Activated T-cell treated with anti-CD3 and anti-CD28 coated beads, Interleukin-2, amount 50 U/mL, for 4 hours (primary cell): ENCODE results near the gene VEGFA. TPM values are rescaled to one million over a fixed set of nuclear protein-coding genes. Genes with fewer than 3 reads are reported as not detected.

ENCODE experiments used
- ATAC-seq, 2 donors: fragments of 200-7000 bp; cut with Tn5 transposase; one replicate each; pipeline ENCODE4 v1.10.0; 2021
- DNase-seq: peaks from one replicate; pipeline ENCODE4 v3.0.0-alpha.2; 2020
- H3K27me3 Mint-ChIP-seq: one replicate; pipeline ENCODE4 v1.8.0; 2021; ENCODE audit warnings: low read depth, mixed read lengths
- H3K36me3 Mint-ChIP-seq: one replicate; pipeline ENCODE4 v1.8.0; 2022; ENCODE audit warnings: mixed read lengths; ENCODE audit not compliant: insufficient read depth
- H3K4me1 Mint-ChIP-seq: one replicate; pipeline ENCODE4 v1.8.0; 2021; ENCODE audit warnings: low read depth, mixed read lengths
- H3K4me3 Mint-ChIP-seq: one replicate; pipeline ENCODE4 v1.8.0; 2021; ENCODE audit warnings: mild to moderate bottlenecking, moderate library complexity, mixed read lengths
- H3K9me3 Mint-ChIP-seq: one replicate; pipeline ENCODE4 v1.8.0; 2021; ENCODE audit warnings: mixed read lengths
- total RNA-seq, 3 donors: library from RNA; stranded (reverse); gene quantifications; one replicate each; pipeline ENCODE4 v1.2.1, GENCODE V29; 2021

VEGFA gene
- total RNA-seq, 3 donors from 2014 or later: 28.9 to 44.6 (median 31.8) TPM

- ATAC-seq (no peak), DNase-seq (no peak)
- no peaks in the 10 kb centered on the region for H3K9me3 Mint-ChIP-seq
- peaks cover 7% of the 10 kb centered on the region for H3K27me3 Mint-ChIP-seq
- no peak overlapping the region for H3K4me3 Mint-ChIP-seq
- H3K36me3 Mint-ChIP-seq: peaks cover 23% of the 10 kb centered on the region
- peaks cover 5% of the 10 kb centered on the region for H3K4me1 Mint-ChIP-seq
These were observed 9.2 kb downstream of the VEGFA start for GRCh38 chr6:43778976-43779851.

GRCh38 chr6:43779852-43780236 lies 9.8 kb downstream of the VEGFA start:
- Mint-ChIP-seq H3K27me3 (peaks cover 4% of the 10 kb centered on the region), H3K9me3 (no peaks in the 10 kb centered on the region), H3K4me1 (peaks cover 4% of the 10 kb centered on the region), H3K4me3 (no peak overlapping the region), H3K36me3 (peaks cover 28% of the 10 kb centered on the region)
- no peak for ATAC-seq
- DNase-seq: no peak

- H3K36me3 Mint-ChIP-seq: peaks cover 32% of the 10 kb centered on the region
These were observed 10.3 kb downstream of the VEGFA start for GRCh38 chr6:43780293-43780692.

GRCh38 chr6:43780941-43781928 lies 11.2 kb downstream of the VEGFA start:
- H3K4me3 Mint-ChIP-seq: no peak overlapping the region
- no peak for ATAC-seq
- no peaks in the 10 kb centered on the region for H3K4me1 Mint-ChIP-seq
- H3K36me3 Mint-ChIP-seq: peaks cover 37% of the 10 kb centered on the region
- no peaks in the 10 kb centered on the region for H3K9me3 Mint-ChIP-seq
- peaks cover 2% of the 10 kb centered on the region for H3K27me3 Mint-ChIP-seq
- no peak for DNase-seq

More at GRCh38 chr6:43780293-43780692, 10.3 kb downstream of the VEGFA start:
- no peak overlapping the region for H3K4me3 Mint-ChIP-seq
- ATAC-seq: no peak
- peaks cover 2% of the 10 kb centered on the region for H3K27me3 Mint-ChIP-seq
- H3K4me1 Mint-ChIP-seq: no peaks in the 10 kb centered on the region
- no peaks in the 10 kb centered on the region for H3K9me3 Mint-ChIP-seq
- no peak for DNase-seq

- ATAC-seq: no peak
- peaks cover 2% of the 10 kb centered on the region for H3K27me3 Mint-ChIP-seq
- H3K36me3 Mint-ChIP-seq: peaks cover 32% of the 10 kb centered on the region
These were observed 12.1 kb downstream of the VEGFA start for GRCh38 chr6:43781941-43782704.

GRCh38 chr6:43782764-43783513 lies 12.9 kb downstream of the VEGFA start:
- Mint-ChIP-seq H3K36me3 (peaks cover 30% of the 10 kb centered on the region), H3K9me3 (no peaks in the 10 kb centered on the region), H3K4me1 (no peaks in the 10 kb centered on the region), H3K27me3 (peaks cover 2% of the 10 kb centered on the region), H3K4me3 (no peak overlapping the region)
- DNase-seq: no peak
- no peak for ATAC-seq

More at GRCh38 chr6:43781941-43782704, 12.1 kb downstream of the VEGFA start:
- DNase-seq: no peak
- H3K4me1 Mint-ChIP-seq: no peaks in the 10 kb centered on the region
- H3K4me3 Mint-ChIP-seq: no peak overlapping the region
- H3K9me3 Mint-ChIP-seq: no peaks in the 10 kb centered on the region

- DNase-seq: no peak
- no peak for ATAC-seq
- H3K4me1 Mint-ChIP-seq: no peaks in the 10 kb centered on the region
- peaks cover 21% of the 10 kb centered on the region for H3K36me3 Mint-ChIP-seq
- peaks cover under 1% of the 10 kb centered on the region for H3K27me3 Mint-ChIP-seq
- no peaks in the 10 kb centered on the region for H3K9me3 Mint-ChIP-seq
- no peak overlapping the region for H3K4me3 Mint-ChIP-seq
These were observed 14.2 kb downstream of the VEGFA start for GRCh38 chr6:43784049-43784855.

- Mint-ChIP-seq H3K36me3 (peaks cover 20% of the 10 kb centered on the region), H3K4me3 (no peak overlapping the region), H3K27me3 (no peaks in the 10 kb centered on the region), H3K4me1 (no peaks in the 10 kb centered on the region), H3K9me3 (no peaks in the 10 kb centered on the region)
- ATAC-seq: no peak
- no peak for DNase-seq
These were observed 15.3 kb downstream of the VEGFA start for GRCh38 chr6:43785220-43785752.

GRCh38 chr6:43785904-43786303 lies 15.9 kb downstream of the VEGFA start:
- Mint-ChIP-seq H3K4me1 (no peaks in the 10 kb centered on the region), H3K4me3 (no peak overlapping the region), H3K9me3 (no peaks in the 10 kb centered on the region), H3K27me3 (no peaks in the 10 kb centered on the region), H3K36me3 (peaks cover 20% of the 10 kb centered on the region)
- ATAC-seq (no peak), DNase-seq (no peak)

- ATAC-seq (no peak), DNase-seq (no peak)
- peaks cover 18% of the 10 kb centered on the region for H3K36me3 Mint-ChIP-seq
- H3K4me1 Mint-ChIP-seq: no peaks in the 10 kb centered on the region
- no peaks in the 10 kb centered on the region for H3K9me3 Mint-ChIP-seq
- H3K4me3 Mint-ChIP-seq: no peak overlapping the region
- H3K27me3 Mint-ChIP-seq: no peaks in the 10 kb centered on the region
These were observed 16.8 kb downstream of the VEGFA start for GRCh38 chr6:43786664-43787329.

- ATAC-seq (no peak), DNase-seq (no peak)
- no peak overlapping the region for H3K4me3 Mint-ChIP-seq
- H3K9me3 Mint-ChIP-seq: no peaks in the 10 kb centered on the region
- H3K4me1 Mint-ChIP-seq: no peaks in the 10 kb centered on the region
- no peaks in the 10 kb centered on the region for H3K27me3 Mint-ChIP-seq
- H3K36me3 Mint-ChIP-seq: peaks cover 16% of the 10 kb centered on the region
These were observed 18.3 kb downstream of the VEGFA start for GRCh38 chr6:43788301-43788700.

- Mint-ChIP-seq H3K4me3 (no peak overlapping the region), H3K36me3 (peaks cover 11% of the 10 kb centered on the region), H3K4me1 (no peaks in the 10 kb centered on the region), H3K9me3 (no peaks in the 10 kb centered on the region), H3K27me3 (no peaks in the 10 kb centered on the region)
- ATAC-seq: no peak
- DNase-seq: no peak
These were observed 19.4 kb downstream of the VEGFA start for GRCh38 chr6:43789447-43789846.
